Caco-2 (cell line): ENCODE data around the gene CHRNA5. TPM values are rescaled to one million over a fixed set of nuclear protein-coding genes. Genes with fewer than 3 reads are reported as not detected.

Experiments
- BruUV-seq: library from RNA; stranded (reverse); fragments of 400-500 nt; replicated peaks from 2 replicates; lab custom pipeline; 2021; lab: Mats Ljungman, UMichigan
- CTCF ChIA-PET: fragments of 300-600 bp; sonication (Branson Sonifier 250); formaldehyde crosslinking; loops from one replicate; lab custom pipeline; 2022; ENCODE audit warnings: antibody characterized with exemption; lab: Charles Lee
- POLR2A ChIA-PET: fragments of 300-600 bp; sonication (Branson Sonifier 250); formaldehyde crosslinking; loops from one replicate; lab custom pipeline; 2022; ENCODE audit warnings: antibody characterized with exemption; lab: Charles Lee
- DNase-seq, 2 experiments: peaks; one replicate each; pipeline versions ENCODE4 v3.0.0 to v3.0.0-alpha.2; 2020 to 2022
- H3K27me3 ChIP-seq: replicated peaks from 2 replicates; pipeline ENCODE4 v1.6.0; 2011; ENCODE audit warnings: low read length; ENCODE audit not compliant: control insufficient read depth, insufficient read depth
- H3K36me3 ChIP-seq: 2 replicates; pipeline ENCODE4 v1.5.1; 2011; ENCODE audit warnings: low read length; ENCODE audit not compliant: control insufficient read depth, insufficient read depth
- H3K4me1 ChIP-seq: fragments of 250-450 bp; sonication (Bioruptor Pico); 2 replicates; pipeline ENCODE4 v1.5.1; 2020; ENCODE audit warnings: mild to moderate bottlenecking
- H3K4me3 ChIP-seq: 2 replicates; pipeline ENCODE4 v1.5.1; 2011; ENCODE audit warnings: low read depth, mild to moderate bottlenecking, control low read depth, low read length
- H3K9me3 ChIP-seq: fragments of 250-450 bp; sonication (Bioruptor Pico); 2 replicates; pipeline ENCODE4 v1.5.1; 2020; ENCODE audit warnings: mild to moderate bottlenecking, moderate library complexity
- H3K27ac Mint-ChIP-seq: one replicate; pipeline ENCODE4 v1.8.0; 2022; ENCODE audit warnings: mixed read lengths; ENCODE audit not compliant: unreplicated experiment
- H3K27me3 Mint-ChIP-seq: one replicate; pipeline ENCODE4 v1.8.0; 2022; ENCODE audit warnings: mixed read lengths; ENCODE audit not compliant: insufficient read depth, unreplicated experiment
- H3K36me3 Mint-ChIP-seq: one replicate; pipeline ENCODE4 v1.8.0; 2022; ENCODE audit warnings: mild to moderate bottlenecking, mixed read lengths; ENCODE audit not compliant: insufficient read depth, unreplicated experiment
- H3K4me1 Mint-ChIP-seq: one replicate; pipeline ENCODE4 v1.8.0; 2022; ENCODE audit warnings: low read depth, mixed read lengths; ENCODE audit not compliant: unreplicated experiment
- H3K4me3 Mint-ChIP-seq: one replicate; pipeline ENCODE4 v1.8.0; 2022; ENCODE audit warnings: mild to moderate bottlenecking, moderate library complexity, mixed read lengths; ENCODE audit not compliant: unreplicated experiment
- H3K9me3 Mint-ChIP-seq: one replicate; pipeline ENCODE4 v1.8.0; 2022; ENCODE audit warnings: mixed read lengths; ENCODE audit not compliant: unreplicated experiment
- CTCF ChIP-seq, 2 experiments: fragments of 200-600 bp in 1 of 2; IDR thresholded peaks; 1 replicate in 1 of 2; 2 replicates in 1 of 2; pipeline versions ENCODE4 v1.5.1 to v1.8.0; 2011 to 2022; ENCODE audit warnings: antibody characterized with exemption in 1 of 2, control low read depth in 1 of 2, inconsistent platforms in 1 of 2, low read depth in 1 of 2, low read length in 1 of 2, mild to moderate bottlenecking in 1 of 2, moderate library complexity in 1 of 2; ENCODE audit not compliant: insufficient read depth in 1 of 2, severe bottlenecking in 1 of 2, unreplicated experiment in 1 of 2
- intact Hi-C: fragments of 100-400 bp; cut with micrococcal nuclease; formaldehyde crosslinking; loops from one replicate; pipeline ENCODE4 v1.10.0; 2022; ENCODE audit not compliant: unreplicated experiment
- total RNA-seq: library from RNA; stranded (reverse); gene quantifications from 2 replicates; pipeline ENCODE4 v1.2.3, GENCODE V29; 2022

The CHRNA5 gene
- total RNA-seq, 1 experiment from 2014 or later, result 12.9 TPM

GRCh38 chr15:78625606-78626280 lies 60.4 kb downstream of the CHRNA5 start:
- Mint-ChIP-seq H3K27ac (no peak overlapping the region), H3K36me3 (no peaks in the 10 kb centered on the region), H3K4me3 (no peak overlapping the region), H3K4me1 (no peaks in the 10 kb centered on the region), H3K9me3 (no peaks in the 10 kb centered on the region), H3K27me3 (peaks cover 15% of the 10 kb centered on the region)
- POLR2A ChIA-PET, result no interaction called here
- H3K27me3 ChIP-seq, result no peaks in the 10 kb centered on the region; the same call in none of the 2 replicates
- no peak for DNase-seq
- H3K9me3 ChIP-seq, result no peaks in the 10 kb centered on the region
- H3K4me1 ChIP-seq, result no peaks in the 10 kb centered on the region
- no TSS peak for BruUV-seq
- H3K4me3 ChIP-seq, result no peak overlapping the region
- no peaks in the 10 kb centered on the region for H3K36me3 ChIP-seq
- no peak for TF ChIP-seq CTCF (IDR thresholded peaks at IDR 0.05; ENCODE audit: insufficient read depth in 1 of 2, low read depth in 1 of 2, low read length in 1 of 2, severe bottlenecking in 1 of 2, unreplicated experiment in 1 of 2)
- intact Hi-C loops, result no loop called here
- CTCF ChIA-PET, result no interaction called here

- Histone ChIP-seq H3K4me3 (no peak overlapping the region), H3K4me1 (no peaks in the 10 kb centered on the region), H3K36me3 (no peaks in the 10 kb centered on the region), H3K9me3 (no peaks in the 10 kb centered on the region), H3K27me3 (no peaks in the 10 kb centered on the region; the same call in none of the 2 replicates)
- DNase-seq, result no peak
- CTCF ChIA-PET, result no interaction called here
- intact Hi-C loops, result no loop called here
- no peak overlapping the region for H3K4me3 Mint-ChIP-seq
- no peaks in the 10 kb centered on the region for H3K36me3 Mint-ChIP-seq
- POLR2A ChIA-PET, result no interaction called here
- no peak for TF ChIP-seq CTCF (IDR thresholded peaks at IDR 0.05; ENCODE audit: insufficient read depth in 1 of 2, low read depth in 1 of 2, low read length in 1 of 2, severe bottlenecking in 1 of 2, unreplicated experiment in 1 of 2)
- BruUV-seq, result no TSS peak
- peaks cover 16% of the 10 kb centered on the region for H3K27me3 Mint-ChIP-seq
- no peaks in the 10 kb centered on the region for H3K9me3 Mint-ChIP-seq
- no peak overlapping the region for H3K27ac Mint-ChIP-seq
- H3K4me1 Mint-ChIP-seq, result no peaks in the 10 kb centered on the region
These were observed 61.2 kb downstream of the CHRNA5 start for GRCh38 chr15:78626381-78626995.

- DNase-seq, result no peak
- Mint-ChIP-seq H3K4me1 (no peaks in the 10 kb centered on the region), H3K27ac (no peak overlapping the region), H3K36me3 (no peaks in the 10 kb centered on the region), H3K27me3 (peaks cover 20% of the 10 kb centered on the region), H3K9me3 (peaks cover 7% of the 10 kb centered on the region), H3K4me3 (no peak overlapping the region)
- TF ChIP-seq CTCF (IDR thresholded peaks at IDR 0.05; ENCODE audit: insufficient read depth in 1 of 2, low read depth in 1 of 2, low read length in 1 of 2, severe bottlenecking in 1 of 2, unreplicated experiment in 1 of 2), result no peak
- ChIA-PET POLR2A (no interaction called here), CTCF (no interaction called here)
- Histone ChIP-seq H3K4me1 (no peaks in the 10 kb centered on the region), H3K9me3 (no peaks in the 10 kb centered on the region), H3K36me3 (no peaks in the 10 kb centered on the region), H3K27me3 (no peaks in the 10 kb centered on the region; the same call in none of the 2 replicates), H3K4me3 (no peak overlapping the region)
- intact Hi-C loops, result no loop called here
- BruUV-seq, result no TSS peak
These were observed 62.0 kb downstream of the CHRNA5 start for GRCh38 chr15:78627348-78627747.
